ENCODE measurements around the gene APOO.

DNA sequence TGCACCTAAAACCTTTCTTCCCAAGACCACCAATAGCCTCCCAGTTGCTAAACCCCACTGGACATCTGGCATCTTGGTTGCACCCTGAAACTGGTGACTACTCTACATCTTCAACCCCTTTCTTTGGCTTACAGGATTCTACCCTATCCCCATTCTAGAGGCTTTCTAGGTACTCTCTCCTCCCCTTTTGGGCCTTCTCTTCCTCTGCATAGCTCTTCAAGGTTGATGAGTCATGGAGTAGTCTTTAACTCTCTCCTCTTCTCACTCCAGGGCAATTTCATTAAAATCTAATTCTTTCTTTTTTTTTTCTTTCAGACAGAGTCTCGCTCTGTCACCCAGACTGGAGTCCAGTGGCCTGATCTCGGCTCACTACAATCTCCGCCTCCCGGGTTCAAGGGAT, 16.8 kb downstream of the APOO start:
- TF ChIP-seq CTCF (conservative IDR thresholded peaks at IDR 0.05; ENCODE audit: low read depth in 2 of 2) (no peak), EZH2phosphoT487 (IDR thresholded peaks at IDR 0.05; ENCODE audit: unreplicated experiment) (no peak), ZNF331 (CRISPR knock-in tag; IDR thresholded peaks at IDR 0.05; ENCODE audit: low read depth) (no peak), JUNB (IDR thresholded peaks at IDR 0.05; ENCODE audit: unreplicated experiment) (no peak), CREB1 (CRISPR knock-in tag; IDR thresholded peaks at IDR 0.05; ENCODE audit: low read depth) (no peak), EZH2 (IDR thresholded peaks at IDR 0.05; ENCODE audit: low read depth, unreplicated experiment) (no peak), ZNF114 (CRISPR knock-in tag; IDR thresholded peaks at IDR 0.05) (no peak), POLR2AphosphoS5 (IDR thresholded peaks at IDR 0.05; ENCODE audit: low read depth) (no peak), STAT1 (IDR thresholded peaks at IDR 0.05; ENCODE audit: unreplicated experiment) (no peak), NANOG (IDR thresholded peaks at IDR 0.05; ENCODE audit: borderline replicate concordance) (no peak), ZNF462 (CRISPR knock-in tag; IDR thresholded peaks at IDR 0.05) (no peak)
- TF ChIP-seq, protein P1, sequence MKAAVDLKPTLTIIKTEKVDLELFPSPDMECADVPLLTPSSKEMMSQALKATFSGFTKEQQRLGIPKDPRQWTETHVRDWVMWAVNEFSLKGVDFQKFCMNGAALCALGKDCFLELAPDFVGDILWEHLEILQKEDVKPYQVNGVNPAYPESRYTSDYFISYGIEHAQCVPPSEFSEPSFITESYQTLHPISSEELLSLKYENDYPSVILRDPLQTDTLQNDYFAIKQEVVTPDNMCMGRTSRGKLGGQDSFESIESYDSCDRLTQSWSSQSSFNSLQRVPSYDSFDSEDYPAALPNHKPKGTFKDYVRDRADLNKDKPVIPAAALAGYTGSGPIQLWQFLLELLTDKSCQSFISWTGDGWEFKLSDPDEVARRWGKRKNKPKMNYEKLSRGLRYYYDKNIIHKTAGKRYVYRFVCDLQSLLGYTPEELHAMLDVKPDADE (IDR thresholded peaks at IDR 0.05) = no peak
- TF ChIP-seq, protein P2, sequence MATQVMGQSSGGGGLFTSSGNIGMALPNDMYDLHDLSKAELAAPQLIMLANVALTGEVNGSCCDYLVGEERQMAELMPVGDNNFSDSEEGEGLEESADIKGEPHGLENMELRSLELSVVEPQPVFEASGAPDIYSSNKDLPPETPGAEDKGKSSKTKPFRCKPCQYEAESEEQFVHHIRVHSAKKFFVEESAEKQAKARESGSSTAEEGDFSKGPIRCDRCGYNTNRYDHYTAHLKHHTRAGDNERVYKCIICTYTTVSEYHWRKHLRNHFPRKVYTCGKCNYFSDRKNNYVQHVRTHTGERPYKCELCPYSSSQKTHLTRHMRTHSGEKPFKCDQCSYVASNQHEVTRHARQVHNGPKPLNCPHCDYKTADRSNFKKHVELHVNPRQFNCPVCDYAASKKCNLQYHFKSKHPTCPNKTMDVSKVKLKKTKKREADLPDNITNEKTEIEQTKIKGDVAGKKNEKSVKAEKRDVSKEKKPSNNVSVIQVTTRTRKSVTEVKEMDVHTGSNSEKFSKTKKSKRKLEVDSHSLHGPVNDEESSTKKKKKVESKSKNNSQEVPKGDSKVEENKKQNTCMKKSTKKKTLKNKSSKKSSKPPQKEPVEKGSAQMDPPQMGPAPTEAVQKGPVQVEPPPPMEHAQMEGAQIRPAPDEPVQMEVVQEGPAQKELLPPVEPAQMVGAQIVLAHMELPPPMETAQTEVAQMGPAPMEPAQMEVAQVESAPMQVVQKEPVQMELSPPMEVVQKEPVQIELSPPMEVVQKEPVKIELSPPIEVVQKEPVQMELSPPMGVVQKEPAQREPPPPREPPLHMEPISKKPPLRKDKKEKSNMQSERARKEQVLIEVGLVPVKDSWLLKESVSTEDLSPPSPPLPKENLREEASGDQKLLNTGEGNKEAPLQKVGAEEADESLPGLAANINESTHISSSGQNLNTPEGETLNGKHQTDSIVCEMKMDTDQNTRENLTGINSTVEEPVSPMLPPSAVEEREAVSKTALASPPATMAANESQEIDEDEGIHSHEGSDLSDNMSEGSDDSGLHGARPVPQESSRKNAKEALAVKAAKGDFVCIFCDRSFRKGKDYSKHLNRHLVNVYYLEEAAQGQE (IDR thresholded peaks at IDR 0.05; ENCODE audit: unreplicated experiment) = no peak
